ENCODE results near the gene NADK2.

DNA sequence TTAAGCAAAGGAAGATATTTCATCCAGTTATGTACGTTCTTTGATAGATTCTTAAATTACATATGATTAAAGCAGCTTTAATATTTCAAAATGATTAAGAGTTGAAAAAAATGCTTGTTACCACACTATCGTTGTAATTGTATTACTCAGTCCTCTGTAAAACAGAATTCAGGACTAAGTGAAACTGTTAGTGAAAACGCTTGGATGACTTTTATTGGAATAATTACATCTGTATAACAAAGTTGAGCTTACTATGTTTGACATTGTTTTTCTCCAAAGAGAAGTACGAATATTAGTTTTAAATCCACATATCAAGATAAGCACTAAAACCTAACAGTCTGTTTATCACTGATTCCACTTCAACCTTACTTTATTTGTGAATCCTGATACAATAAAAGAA lies 8.7 kb upstream of the NADK2 start:
- TF ChIP-seq POLR2AphosphoS5 (IDR thresholded peaks at IDR 0.05; ENCODE audit: low read depth) = no peak
- TF ChIP-seq, protein P1, sequence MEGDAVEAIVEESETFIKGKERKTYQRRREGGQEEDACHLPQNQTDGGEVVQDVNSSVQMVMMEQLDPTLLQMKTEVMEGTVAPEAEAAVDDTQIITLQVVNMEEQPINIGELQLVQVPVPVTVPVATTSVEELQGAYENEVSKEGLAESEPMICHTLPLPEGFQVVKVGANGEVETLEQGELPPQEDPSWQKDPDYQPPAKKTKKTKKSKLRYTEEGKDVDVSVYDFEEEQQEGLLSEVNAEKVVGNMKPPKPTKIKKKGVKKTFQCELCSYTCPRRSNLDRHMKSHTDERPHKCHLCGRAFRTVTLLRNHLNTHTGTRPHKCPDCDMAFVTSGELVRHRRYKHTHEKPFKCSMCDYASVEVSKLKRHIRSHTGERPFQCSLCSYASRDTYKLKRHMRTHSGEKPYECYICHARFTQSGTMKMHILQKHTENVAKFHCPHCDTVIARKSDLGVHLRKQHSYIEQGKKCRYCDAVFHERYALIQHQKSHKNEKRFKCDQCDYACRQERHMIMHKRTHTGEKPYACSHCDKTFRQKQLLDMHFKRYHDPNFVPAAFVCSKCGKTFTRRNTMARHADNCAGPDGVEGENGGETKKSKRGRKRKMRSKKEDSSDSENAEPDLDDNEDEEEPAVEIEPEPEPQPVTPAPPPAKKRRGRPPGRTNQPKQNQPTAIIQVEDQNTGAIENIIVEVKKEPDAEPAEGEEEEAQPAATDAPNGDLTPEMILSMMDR (IDR thresholded peaks at IDR 0.05; ENCODE audit: insufficient read depth, low read length) = no peak
- no peak for TF ChIP-seq GABPA (IDR thresholded peaks at IDR 0.05; ENCODE audit: low read depth)
- TF ChIP-seq, protein P2, sequence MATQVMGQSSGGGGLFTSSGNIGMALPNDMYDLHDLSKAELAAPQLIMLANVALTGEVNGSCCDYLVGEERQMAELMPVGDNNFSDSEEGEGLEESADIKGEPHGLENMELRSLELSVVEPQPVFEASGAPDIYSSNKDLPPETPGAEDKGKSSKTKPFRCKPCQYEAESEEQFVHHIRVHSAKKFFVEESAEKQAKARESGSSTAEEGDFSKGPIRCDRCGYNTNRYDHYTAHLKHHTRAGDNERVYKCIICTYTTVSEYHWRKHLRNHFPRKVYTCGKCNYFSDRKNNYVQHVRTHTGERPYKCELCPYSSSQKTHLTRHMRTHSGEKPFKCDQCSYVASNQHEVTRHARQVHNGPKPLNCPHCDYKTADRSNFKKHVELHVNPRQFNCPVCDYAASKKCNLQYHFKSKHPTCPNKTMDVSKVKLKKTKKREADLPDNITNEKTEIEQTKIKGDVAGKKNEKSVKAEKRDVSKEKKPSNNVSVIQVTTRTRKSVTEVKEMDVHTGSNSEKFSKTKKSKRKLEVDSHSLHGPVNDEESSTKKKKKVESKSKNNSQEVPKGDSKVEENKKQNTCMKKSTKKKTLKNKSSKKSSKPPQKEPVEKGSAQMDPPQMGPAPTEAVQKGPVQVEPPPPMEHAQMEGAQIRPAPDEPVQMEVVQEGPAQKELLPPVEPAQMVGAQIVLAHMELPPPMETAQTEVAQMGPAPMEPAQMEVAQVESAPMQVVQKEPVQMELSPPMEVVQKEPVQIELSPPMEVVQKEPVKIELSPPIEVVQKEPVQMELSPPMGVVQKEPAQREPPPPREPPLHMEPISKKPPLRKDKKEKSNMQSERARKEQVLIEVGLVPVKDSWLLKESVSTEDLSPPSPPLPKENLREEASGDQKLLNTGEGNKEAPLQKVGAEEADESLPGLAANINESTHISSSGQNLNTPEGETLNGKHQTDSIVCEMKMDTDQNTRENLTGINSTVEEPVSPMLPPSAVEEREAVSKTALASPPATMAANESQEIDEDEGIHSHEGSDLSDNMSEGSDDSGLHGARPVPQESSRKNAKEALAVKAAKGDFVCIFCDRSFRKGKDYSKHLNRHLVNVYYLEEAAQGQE (IDR thresholded peaks at IDR 0.05; ENCODE audit: insufficient replicate concordance, low read depth) = no peak

Measured in HL-60 (cell line).